HTERT RPE-1 (cell line): ENCODE results near the gene ASTL.
"Not testable (repeated sequence)": the region's sequence is repeated elsewhere in the genome, so short reads cannot be mapped to it uniquely, and the experiment has no call there.

Source experiments
- in situ Hi-C: fragments of 300-500 bp; cut with MboI; formaldehyde crosslinking; loops from 4 replicates; pipeline ENCODE4 v1.14.3; 2020; ENCODE audit warnings: low sequenced_read_pairs

ASTL gene

GRCh38 chr2:96146153-96146880 is 8.0 kb upstream of the ASTL start:
- in situ Hi-C loops, result no loop called here

GRCh38 chr2:96145848-96146152 is 7.5 kb upstream of the ASTL start:
- in situ Hi-C loops, result no loop called here

DNA sequence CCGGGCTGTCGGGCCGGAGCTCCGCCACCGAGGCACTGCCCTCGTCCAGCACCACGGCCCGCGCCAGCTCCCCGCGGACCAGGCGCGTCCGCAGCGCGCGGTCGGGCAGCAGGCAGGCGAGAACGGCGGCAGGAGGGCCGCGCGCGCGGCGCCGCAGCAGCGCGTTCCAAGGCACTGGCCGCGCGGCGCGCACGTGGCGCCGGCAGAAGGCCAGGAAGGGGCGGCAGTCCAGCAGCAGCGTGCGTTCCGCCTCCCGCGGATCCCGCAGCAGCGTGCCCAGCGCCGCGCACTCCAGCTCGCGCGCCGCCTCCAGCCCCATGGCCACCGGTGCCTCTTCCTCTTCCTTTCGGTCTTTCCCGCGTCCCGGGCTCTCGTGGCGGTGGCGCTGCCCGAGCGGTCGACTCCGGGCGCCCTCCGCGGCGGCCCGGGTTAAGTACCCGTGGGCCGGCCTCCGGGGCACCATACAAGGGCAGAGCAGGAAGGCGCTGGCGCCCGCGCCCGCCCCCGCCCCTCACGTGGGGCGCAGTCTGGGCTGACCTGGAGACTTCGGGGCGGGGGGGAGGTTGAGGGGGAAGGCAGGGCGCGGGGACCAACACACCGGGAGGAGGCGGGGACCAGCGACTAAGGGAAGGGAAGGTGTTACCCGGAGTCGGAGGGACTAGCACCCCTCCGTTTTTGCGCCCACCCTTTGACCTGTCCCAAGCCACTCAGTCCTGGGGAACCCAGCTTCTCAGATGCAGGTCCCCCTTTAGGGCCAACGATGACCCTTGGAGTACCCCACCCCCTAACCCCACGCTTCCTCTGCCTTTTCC is 6.9 kb upstream of the ASTL start, which contains the start of gene DUSP2:
DUSP2 (minus strand) TSS at position 405 of the 812 bp plus-strand sequence; CDS start at position 319, 86 bp downstream.
- in situ Hi-C loops, result no loop called here

- in situ Hi-C loops, result no loop called here
Observed at GRCh38 chr2:96144481-96145035, 6.3 kb upstream of the ASTL start.

DNA sequence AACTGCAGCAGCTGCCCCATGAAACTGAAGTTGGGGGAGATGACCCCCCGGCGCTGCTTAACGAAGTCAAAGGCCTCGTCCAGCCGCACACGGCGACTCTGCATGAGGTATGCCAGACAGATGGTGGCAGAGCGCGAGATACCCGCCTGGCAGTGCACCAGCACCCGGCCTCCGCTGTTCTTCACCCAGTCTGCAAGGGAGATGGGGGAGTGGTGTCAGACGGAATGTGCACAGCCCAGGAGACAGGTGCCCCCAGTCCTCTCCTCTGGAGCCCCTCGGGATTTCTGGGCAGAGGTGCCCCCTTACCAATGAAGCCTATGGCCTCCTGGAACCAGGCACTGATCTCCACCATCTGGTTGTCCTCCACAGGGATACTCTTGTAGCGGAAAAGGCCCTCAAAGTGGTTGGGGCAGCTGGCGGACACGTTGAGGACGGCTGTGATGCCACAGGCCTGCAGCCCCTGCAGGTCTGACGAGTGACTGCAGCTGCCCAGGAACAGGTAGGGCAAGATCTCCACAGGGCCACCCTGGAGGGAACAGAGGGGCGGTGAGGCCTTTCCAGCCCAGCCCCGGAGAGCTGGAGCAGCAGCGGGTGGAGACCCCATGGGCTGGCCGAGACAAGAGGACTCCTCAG is 5.7 kb upstream of the ASTL start:
- in situ Hi-C loops, result no loop called here

DNA sequence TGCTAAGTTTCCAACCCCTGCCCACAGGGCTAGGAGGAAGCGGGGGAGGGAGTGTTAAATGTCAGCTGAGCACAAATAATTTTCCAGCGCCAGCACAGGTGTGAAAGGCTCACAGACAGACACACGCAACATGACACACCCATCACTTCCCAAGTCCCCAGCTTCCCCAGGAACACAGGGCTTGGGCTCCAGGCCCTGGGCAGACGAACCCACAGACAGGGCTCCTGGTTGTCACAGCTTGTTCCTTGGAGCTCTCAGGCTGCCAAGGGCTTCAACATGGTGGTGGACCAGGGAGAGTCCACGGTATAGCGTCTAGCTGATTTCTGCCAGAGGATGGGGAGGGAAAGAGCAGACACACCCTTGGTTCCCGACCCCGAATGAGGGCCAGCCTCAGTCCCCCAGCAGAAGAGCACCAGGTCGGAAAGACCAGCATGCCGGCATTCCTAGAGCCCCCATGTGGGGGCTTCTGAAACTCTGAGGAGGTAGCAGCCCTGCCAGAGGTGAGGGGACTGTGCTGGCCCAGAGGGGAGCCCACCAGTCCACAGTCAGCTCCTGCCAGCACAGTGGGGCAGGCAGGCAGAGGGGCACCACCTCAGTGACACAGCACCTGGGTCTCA is 5.0 kb upstream of the ASTL start:
- in situ Hi-C loops, result no loop called here

DNA sequence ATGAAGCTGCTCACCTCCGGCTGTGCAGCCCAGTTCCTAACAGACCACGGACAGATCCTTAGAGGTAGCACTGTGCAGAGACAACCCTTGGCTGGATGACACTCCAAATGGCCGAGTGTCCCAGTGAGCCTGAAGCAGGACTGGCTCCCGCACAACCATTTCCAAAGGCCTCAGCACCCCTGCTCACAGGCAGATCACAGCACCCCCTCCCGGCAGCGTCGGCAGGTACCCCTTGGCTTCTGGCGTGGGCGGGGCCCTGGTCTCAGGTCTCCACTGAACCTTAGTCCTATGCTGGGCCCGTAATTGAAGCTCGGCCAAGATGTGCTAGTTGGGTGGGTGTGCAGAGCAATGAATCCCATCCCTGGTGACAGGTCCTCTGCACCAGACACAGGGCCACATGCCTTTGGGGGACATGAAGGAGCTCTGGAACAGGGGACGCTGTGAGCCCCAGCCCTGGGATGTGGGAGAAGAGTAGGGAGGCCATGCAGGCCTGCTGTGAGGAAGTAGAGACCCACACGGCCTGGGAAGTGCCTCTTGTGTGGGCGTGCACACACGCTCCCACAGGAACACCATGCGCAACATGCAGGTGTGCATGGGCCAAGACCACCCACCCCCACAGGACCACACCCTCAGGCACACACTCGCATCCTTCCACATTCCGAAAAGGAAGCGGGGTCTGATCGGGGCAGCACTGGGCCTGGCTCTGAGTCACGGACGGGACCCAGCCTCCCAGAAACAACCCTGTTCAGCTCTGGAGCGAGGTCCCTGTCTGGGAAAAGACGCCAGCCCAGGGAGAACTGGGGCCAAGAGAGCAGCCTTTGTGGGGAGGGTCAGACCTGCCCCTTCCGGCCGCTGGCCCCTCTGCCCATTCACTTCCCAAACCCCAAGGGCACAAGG is 4.2 kb upstream of the ASTL start:
- in situ Hi-C loops, result no loop called here

- in situ Hi-C loops, result not testable (repeated sequence)
Observed at GRCh38 chr2:96141624-96141967, 3.3 kb upstream of the ASTL start.

DNA sequence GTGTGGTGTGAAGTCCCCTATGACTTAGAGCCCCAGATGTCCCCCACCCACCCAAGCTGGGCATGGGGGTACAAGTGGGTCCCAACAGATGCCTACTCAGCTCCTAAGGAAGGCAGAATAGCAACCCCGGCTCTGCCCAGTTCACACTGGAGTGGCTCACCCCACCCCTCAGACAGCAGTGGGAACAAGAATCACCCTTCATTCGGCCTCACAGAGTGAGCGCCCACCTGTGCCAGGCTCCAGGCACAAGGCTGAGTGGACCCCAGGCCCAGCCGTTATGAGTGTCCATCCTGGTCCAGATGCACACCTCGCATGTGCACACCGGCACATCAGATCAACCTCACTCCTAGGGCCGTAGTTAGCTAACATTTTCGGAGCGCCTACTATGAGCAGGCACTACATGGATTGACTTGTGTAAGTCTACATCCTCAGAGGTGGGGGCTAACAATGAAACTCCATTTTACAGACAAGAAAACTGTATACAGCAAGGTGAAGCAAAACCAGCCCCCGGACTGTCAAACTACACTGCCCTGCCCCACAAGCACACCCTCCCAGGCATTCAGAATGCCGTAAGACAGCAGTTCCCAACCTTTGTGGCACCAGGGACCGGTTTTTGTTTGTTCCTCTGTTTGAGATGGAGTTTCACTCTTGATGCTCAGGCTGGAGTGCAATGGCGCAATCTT is 2.8 kb upstream of the ASTL start:
- in situ Hi-C loops, result no loop called here

DNA sequence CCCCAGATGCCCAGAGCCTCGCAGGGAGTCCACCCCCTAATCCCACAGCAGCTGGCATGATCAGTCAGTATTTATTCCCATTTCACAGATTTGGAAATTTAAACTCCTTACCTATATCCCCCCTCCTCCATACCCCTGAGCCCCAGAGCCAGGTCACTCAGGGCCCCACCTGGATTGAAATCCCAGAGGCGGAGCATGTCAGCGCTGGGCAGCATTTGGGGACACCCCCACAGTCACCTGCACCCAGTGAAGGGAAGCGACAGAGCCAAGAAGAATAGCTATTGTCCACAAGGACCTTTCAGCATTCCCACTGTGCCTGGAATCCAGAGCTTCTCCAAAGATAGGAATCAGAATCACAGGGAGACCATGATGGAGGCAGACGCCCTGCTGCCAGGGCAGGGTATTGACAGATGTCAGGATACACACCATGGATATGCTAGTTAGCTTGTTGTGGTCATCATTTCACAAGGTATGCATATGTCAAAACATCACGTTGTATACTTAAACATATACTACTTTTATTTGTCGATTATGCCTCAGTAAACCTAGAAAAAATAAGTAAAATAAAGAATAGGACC is 968 bp upstream of the ASTL start:
- in situ Hi-C loops, result no loop called here

- in situ Hi-C loops, result no loop called here
Observed at GRCh38 chr2:96137321-96138178, 752 bp downstream of the ASTL start.

- in situ Hi-C loops, result no loop called here
Observed at GRCh38 chr2:96136129-96136720, 2.1 kb downstream of the ASTL start.

DNA sequence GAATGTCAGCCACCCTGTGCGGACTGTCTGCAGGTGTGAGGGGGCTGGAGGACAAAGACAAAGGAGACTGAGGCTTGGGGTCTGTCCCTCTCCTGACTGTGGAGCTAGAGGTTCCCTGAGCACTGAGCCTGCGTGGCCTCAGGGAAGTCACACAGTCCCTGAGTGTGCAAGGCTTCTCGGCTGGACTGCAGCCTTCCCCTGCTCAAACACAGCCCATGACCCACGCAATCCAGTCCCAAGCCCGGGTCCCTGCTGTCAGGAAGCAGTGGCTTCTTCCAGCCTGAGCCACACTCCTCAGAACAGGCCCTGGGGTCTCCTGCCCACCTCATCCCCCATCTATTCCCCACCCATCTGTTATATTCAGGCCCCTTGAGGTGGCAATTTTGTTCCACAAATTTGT is 2.7 kb downstream of the ASTL start:
- in situ Hi-C loops, result no loop called here

GRCh38 chr2:96135171-96135570 is 3.1 kb downstream of the ASTL start:
- in situ Hi-C loops, result no loop called here

DNA sequence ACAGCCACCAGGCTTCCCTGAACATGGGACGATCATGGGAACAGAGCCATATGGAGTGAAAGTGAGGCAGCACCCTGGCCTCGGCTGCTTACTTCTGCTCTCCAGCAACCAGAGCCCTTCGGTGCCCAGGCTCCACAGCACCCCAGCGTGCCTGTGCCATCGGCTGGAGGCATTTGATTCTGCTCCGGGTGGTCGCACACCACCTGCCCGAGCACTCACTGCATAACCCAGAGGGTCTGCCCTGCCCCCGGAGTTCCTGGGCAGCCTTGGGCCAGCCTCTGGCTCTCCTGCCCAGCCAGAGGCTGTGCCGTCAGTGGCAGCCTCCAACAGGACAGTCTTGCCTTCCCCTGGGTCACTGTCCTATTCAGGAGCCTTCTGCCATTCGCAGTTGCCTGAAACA is 3.9 kb downstream of the ASTL start:
- in situ Hi-C loops, result no loop called here

GRCh38 chr2:96131813-96132745 is 6.2 kb downstream of the ASTL start:
- in situ Hi-C loops, result no loop called here
